IPS-11a (cell line): ENCODE measurements around the gene SLX9.

Source experiments
- H3K4me3 ChIP-seq: one replicate; pipeline ENCODE4 v1.5.1; 2013; ENCODE audit warnings: low read depth, low read length, control low read depth

Gene SLX9

DNA sequence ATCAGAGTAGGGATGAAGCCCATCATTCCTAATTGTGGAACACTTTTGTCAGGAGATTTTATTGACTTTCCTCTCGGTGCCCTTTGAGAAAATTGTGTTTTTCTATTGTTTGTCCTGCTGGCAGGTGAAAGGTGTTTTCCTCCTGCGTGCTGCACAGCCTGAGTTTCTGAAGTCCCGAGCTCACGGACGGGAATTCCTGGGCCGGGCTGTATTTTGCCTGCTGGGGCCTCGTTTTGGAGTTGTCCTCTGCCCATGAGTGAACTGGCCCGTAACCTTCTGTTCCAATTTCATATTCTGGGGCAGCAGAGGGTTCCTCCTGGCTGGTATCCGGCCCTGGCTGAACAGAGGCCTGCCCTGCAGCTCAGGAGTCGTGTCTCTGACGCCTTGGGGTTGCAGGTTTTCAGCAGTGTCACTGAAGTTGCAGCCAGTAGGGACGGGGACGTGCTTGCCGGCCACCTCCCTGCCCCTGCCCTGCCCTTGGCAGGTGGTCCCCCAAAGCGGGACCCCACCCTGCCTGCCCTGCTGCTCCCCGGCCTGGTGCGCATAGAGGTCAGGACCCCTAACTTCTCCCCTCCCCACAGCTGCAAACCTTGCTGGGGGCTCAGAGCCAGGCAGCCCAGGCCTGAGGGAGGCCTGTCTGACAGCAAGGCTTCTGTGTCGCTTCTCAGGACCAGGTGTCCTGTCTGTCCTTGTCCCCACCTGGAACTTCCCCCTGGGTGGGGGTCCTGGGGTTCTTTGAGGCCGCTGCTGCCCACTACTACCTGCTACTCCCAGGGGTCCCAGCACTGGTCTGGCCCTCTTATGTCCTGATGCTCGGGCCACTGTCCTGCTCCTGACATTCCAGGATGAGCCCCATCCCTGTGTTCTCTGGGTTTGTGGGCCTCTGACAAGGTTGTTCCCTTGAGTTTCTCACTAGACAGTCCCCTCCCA is 49.0 kb downstream of the SLX9 start:
- no peak overlapping the region for H3K4me3 ChIP-seq

DNA sequence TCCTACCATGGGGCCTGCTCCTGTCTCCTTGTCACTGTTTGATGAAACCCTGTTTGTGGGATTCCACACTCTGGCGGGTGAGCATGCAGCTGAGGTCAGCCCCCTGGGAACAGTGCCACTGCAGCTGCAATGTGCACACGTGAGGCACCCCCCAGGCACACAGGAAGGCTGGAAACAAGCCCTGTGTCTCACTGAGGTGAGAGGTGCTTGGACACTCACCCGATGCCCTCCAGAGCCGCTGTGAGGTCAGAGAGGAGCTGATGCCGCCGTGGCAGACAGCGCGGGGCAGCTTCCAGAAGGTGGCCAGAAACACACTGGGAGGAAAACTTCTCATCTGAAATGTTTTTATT is 49.7 kb downstream of the SLX9 start:
- no peak overlapping the region for H3K4me3 ChIP-seq

- H3K4me3 ChIP-seq: no peak overlapping the region
Observed at GRCh38 chr21:44989943-44990780, 50.3 kb downstream of the SLX9 start.

DNA sequence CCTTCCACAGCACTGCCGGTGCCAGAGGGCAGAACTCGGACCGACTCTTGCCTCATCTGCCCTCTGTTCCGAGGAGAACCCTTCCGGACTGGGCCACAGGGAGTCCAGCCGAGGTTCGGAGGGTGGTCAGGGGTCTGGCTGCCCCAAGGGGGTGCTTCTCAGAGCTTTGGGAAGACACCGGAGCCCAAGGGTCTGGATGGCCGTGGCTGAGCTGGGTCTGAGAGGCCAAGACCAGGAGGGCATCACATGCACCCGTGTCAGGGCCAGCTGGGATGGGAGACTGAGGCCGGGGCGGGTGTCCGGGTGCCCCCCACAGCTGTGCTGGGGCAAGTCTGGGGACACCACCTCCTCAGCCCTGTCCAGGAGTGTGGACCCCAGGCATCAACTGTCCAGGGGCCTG is 51.1 kb downstream of the SLX9 start:
- no peak overlapping the region for H3K4me3 ChIP-seq

GRCh38 chr21:44991538-44992483 is 52.0 kb downstream of the SLX9 start:
- H3K4me3 ChIP-seq: no peak overlapping the region

DNA sequence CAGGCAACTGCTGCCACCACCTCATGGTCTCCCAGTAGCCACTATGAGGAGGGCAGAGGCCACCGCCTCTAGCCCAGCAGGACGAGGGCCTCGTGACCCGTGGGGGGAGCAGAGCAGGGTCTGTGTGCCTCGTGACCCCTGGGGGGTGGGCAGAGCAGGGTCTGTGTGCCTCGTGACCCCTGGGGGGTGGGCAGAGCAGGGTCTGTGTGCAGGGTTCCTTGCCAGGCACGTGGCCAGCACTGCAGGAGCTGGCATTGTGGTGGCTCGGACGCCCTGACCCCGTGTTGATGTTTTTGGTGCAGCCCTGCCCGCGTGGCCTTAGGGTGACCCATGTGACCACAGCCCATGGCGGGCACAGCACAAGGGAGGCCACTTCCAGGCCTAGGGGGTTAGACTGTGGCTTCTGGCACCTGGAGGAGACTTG is 52.8 kb downstream of the SLX9 start:
- H3K4me3 ChIP-seq: no peak overlapping the region

DNA sequence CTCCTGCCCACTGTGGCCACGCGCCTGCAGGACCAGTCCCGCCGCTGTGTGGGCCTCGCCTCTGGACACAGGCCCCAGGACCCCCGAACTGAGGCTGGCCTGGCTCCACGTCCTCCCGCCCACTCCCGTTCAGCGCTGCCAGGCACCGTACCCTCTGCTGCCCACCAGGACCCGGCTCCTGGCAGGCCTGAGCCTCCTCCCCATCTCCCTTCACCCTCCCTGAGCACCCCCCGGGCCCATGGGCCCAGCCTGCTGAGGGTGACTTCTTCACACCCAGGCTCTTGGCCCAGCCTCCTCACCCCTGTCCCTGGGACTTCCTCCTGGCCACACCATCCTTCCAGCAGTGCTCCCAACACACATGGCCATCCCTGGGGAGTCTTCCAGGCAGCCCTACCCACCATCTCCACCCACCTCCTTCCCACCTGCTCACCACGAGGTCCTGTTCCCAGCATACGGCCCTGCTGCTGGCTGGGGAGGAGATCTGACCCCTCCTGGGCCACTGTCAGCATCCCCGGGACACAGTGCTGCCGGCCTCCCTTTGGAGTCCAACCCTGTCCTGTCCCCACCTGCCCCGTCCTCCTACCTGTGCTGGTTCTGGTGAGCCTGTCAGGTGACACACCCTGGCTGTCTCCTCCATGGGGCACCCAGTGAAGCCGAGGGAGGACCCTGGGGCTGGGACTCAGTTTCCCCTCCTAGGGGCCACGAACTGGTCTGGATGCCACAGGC is 53.7 kb downstream of the SLX9 start:
- H3K4me3 ChIP-seq: no peak overlapping the region

GRCh38 chr21:44994047-44994694 is 54.3 kb downstream of the SLX9 start:
- no peak overlapping the region for H3K4me3 ChIP-seq

DNA sequence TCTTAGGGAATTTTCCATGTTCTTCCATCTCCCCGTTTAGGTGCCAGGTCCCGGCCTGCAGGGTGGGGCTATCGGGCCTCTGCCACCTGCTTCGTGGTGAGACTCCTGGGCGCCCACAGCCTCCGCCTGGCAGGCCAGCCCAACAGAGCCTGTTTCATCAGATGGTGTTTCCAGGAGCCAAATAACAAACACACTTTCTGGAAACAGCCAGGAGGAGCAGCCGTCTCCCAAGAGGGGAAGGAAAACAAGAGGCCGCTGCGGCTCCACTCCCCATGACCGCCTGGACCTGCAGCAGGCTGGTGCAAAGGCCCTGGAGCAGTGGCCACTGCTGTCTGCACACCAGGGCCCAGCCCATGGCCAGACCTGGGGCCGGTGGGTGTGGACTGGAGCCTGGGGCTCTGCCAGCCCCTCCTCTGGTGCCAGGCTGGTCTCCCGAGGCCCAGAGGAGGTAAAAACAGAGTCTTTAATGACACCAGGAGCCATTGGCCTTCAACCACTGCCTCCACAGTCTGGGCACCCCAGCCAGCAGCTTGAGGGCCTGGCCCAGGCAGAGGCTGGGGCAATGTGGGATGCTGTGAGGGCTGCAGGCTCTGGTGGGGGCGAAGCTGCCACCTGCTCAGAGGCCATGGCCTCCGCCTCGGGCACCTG is 55.0 kb downstream of the SLX9 start:
- no peak overlapping the region for H3K4me3 ChIP-seq

GRCh38 chr21:44995343-44995941 is 55.6 kb downstream of the SLX9 start:
- H3K4me3 ChIP-seq: no peak overlapping the region

GRCh38 chr21:44996096-44996495 is 56.3 kb downstream of the SLX9 start:
- H3K4me3 ChIP-seq: no peak overlapping the region

DNA sequence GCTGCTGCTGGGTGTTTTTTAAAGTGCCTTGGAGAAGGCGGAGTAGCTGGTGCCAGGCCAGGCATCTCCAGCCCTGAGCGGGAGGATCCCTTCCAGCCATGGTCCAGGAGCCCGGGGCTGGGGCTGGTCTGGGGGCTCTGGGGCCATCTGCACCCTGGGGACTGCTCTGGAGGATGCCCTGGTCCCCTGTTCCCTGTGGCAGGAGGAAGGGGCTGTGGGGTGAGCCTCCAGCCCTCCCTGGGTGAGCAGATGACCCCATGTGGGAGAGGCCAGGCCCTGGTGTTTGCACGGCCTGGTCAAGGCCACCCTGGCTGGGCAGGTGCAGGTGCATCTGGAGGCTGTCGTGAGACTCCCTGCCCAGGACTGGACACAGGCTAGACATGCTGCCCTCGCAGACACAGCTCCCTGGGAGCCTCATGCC is 56.7 kb downstream of the SLX9 start:
- H3K4me3 ChIP-seq: no peak overlapping the region

DNA sequence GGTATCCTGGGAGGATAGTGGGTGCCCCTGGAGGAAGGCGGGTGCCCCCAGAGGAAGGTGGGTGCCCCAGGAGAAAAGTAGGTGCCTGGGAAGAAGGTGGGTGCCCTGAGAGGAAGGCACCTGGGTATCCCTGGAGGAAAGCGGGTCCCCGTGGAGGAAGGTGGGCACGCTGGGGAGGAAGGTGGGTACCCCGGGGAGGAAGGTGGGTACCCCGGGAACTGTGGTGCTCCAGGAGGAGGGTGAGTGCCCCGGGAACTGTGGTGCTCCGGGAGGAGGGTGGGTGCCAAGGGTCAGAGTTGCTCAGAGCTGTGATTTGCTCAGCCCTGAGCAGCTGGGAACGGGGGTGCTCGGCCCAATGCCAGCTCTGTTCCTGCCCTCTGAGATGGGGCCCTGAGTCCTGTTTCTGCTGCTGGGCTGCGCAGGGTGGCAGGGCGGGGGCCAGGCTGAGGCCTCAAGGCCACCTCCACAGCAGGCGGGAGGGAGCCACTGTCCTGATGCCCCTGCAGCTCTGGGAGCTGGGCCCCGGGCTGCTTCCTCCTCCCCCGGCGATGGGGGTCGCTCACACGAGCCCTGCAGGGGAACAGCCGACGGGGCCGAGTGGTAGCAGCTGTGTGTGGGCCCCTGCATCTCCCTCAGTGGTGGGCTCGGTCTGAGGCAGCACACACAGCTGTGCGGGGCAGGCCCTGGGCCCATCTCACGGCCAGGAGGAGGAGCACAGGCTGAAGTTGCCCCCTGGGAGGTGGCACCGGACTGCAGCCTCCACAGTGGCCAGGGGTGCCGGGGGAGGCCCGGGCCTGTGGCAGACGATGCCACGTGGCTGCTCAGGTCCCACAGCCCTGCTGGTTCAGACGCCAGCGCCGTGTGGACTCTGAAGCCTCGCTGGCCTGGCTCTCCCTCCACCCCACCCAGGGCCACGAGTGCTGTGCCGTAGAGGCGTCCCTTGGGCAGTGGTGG is 57.4 kb downstream of the SLX9 start:
- H3K4me3 ChIP-seq: no peak overlapping the region

DNA sequence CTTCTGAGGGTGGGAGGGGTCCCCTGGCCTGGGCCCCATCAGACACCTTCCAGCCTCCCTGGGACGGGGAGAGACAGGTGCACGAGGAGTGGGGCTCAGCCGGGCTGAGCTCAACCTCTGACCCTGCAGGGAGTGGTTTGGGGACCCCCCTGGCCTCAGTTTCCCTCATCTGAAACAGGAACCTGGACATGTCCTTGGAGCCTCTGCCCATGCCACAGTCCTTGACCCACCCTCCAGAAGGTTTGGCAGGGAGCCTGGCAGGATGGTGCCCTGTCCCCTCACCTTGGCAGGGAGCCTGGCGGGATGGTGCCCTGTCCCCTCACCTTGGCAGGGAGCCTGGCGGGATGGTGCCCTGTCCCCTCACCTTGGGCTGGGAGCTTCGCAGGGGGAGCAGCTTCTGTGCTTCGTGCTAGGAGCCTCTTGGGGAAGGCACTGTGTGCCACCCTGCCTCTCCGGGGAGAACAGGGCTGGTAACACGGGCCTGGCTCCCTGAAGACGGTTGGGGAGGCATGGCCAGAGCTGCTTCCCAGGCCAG is 58.3 kb downstream of the SLX9 start:
- no peak overlapping the region for H3K4me3 ChIP-seq

DNA sequence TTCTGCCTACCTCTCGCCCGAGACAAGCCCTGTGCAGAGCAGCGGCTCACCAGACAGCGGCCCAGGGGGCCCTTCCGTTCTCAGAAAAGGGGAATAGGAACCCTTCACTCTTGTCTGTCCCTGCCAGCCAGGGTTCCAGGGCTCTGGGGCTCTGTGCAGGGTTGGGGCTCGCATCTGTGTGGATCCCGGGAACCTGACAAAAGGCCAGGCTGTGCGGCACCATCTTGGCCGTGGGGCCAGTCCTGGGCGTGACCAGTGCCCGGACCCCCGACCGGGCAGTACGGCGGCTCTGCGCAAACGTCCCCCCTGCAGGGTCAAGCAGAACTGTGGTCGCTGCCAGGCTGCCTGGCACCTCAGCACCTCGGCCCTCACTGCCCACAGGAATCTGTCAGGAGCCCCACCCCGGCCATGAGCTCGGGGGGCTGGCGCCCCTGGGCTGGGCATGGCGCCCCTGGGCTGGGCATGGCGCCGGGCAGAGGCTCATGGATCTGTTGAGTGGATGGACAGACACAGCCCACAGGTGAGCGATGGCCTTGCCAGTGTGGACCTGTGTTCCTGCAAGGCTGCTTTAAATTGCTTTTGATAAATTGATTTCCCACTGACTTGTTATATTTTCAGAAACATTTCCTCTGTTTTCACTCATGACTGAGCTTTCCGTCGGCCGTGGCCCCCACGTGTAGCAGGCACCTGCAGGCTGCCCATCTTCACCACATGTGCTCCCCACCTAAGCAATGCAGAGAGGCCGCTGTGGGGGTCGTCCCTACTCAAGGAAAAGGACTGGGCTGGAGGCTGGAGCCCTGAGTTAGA is 59.0 kb downstream of the SLX9 start:
- no peak overlapping the region for H3K4me3 ChIP-seq

DNA sequence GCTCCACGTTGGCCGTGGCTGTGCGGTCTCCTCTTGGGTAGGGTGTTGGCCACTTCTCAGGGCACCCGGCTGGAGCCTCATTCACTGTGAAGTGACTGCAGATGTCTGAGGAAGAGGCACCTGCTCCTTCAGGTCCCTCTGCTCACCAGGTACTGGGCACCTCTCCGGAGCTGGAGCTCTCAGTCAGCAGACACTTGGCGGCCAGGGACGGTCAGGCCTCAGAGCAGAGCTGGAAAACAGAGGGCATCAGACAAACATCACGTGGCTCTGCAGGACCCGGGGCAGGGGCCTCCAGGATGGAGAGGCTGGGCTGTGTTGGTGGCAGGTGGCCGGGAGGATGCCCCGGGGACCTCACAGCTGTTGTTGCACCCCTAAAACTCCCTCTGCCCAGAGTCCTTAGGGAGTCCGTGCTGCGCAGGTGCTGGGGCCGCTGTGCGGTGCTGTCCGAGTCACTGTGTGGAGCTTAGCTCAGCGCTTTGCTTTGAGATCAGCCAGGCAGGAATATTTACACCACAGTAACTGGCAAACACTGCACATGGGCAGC is 59.7 kb downstream of the SLX9 start:
- H3K4me3 ChIP-seq: no peak overlapping the region
